ENCODE data around the gene NHS.

The NHS gene

GRCh38 chrX:17622331-17622730, 247.3 kb downstream of the NHS start:
- no peak for DNase-seq (ENCODE audit: low read depth)

GRCh38 chrX:17623750-17624149, 248.8 kb downstream of the NHS start:
- no peak for DNase-seq (ENCODE audit: low read depth)

- DNase-seq (ENCODE audit: low read depth) = no peak
Observed at GRCh38 chrX:17627026-17627425, 252.0 kb downstream of the NHS start.

- no peak for DNase-seq (ENCODE audit: low read depth)
Observed at GRCh38 chrX:17628976-17629375, 254.0 kb downstream of the NHS start.

- no peak for DNase-seq (ENCODE audit: low read depth)
Observed at GRCh38 chrX:17629519-17629918, 254.5 kb downstream of the NHS start.

- no peak for DNase-seq (ENCODE audit: low read depth)
Observed at GRCh38 chrX:17631647-17632046, 256.6 kb downstream of the NHS start.

GRCh38 chrX:17632942-17633341, 257.9 kb downstream of the NHS start:
- no peak for DNase-seq (ENCODE audit: low read depth)

- DNase-seq (ENCODE audit: low read depth) = no peak
Observed at GRCh38 chrX:17633546-17633945, 258.5 kb downstream of the NHS start.

- no peak for DNase-seq (ENCODE audit: low read depth)
Observed at GRCh38 chrX:17634542-17635207, 259.7 kb downstream of the NHS start.

GRCh38 chrX:17635231-17635630, 260.2 kb downstream of the NHS start:
- no peak for DNase-seq (ENCODE audit: low read depth)

GRCh38 chrX:17637235-17637634, 262.2 kb downstream of the NHS start:
- no peak for DNase-seq (ENCODE audit: low read depth)

- no peak for DNase-seq (ENCODE audit: low read depth)
Observed at GRCh38 chrX:17638731-17639130, 263.7 kb downstream of the NHS start.

GRCh38 chrX:17642891-17643290, 267.9 kb downstream of the NHS start:
- DNase-seq (ENCODE audit: low read depth) = no peak

- DNase-seq (ENCODE audit: low read depth) = no peak
Observed at GRCh38 chrX:17643528-17643927, 268.5 kb downstream of the NHS start.

GRCh38 chrX:17644001-17644400, 269.0 kb downstream of the NHS start:
- no peak for DNase-seq (ENCODE audit: low read depth)

- no peak for DNase-seq (ENCODE audit: low read depth)
Observed at GRCh38 chrX:17654116-17654515, 279.1 kb downstream of the NHS start.

GRCh38 chrX:17655211-17656034, 280.4 kb downstream of the NHS start:
- DNase-seq (ENCODE audit: low read depth) = no peak

- DNase-seq (ENCODE audit: low read depth) = no peak
Observed at GRCh38 chrX:17656035-17656418, 281.0 kb downstream of the NHS start.

- no peak for DNase-seq (ENCODE audit: low read depth)
Observed at GRCh38 chrX:17656556-17656955, 281.6 kb downstream of the NHS start.

GRCh38 chrX:17662391-17662790, 287.4 kb downstream of the NHS start:
- no peak for DNase-seq (ENCODE audit: low read depth)

- no peak for DNase-seq (ENCODE audit: low read depth)
Observed at GRCh38 chrX:17668929-17669328, 293.9 kb downstream of the NHS start.

GRCh38 chrX:17669458-17669857, 294.5 kb downstream of the NHS start:
- no peak for DNase-seq (ENCODE audit: low read depth)

- DNase-seq (ENCODE audit: low read depth) = no peak
Observed at GRCh38 chrX:17669891-17670290, 294.9 kb downstream of the NHS start.

- DNase-seq (ENCODE audit: low read depth) = no peak
Observed at GRCh38 chrX:17670874-17671273, 295.9 kb downstream of the NHS start.

Measured in stimulated activated CD8-positive, alpha-beta memory T cell treated with anti-CD3 and anti-CD28 coated beads, Interleukin-15, amount 100 ng/mL, for 1 hour (primary cell).